Activated naive CD8-positive, alpha-beta T cell treated with anti-CD3 and anti-CD28 coated beads, Interleukin-2, amount 50 U/mL, for 24 hours (primary cell): ENCODE measurements around the gene NT5C2.
"Not testable (repeated sequence)": the region's sequence is repeated elsewhere in the genome, so short reads cannot be mapped to it uniquely, and the experiment has no call there.

Source experiments
- ATAC-seq: fragments of 150-1000 bp; cut with Tn5 transposase; one replicate; pipeline ENCODE4 v1.10.0; 2021
- DNase-seq: peaks from one replicate; pipeline ENCODE4 v3.0.0; 2021
- H3K27ac Mint-ChIP-seq: one replicate; pipeline ENCODE4 v1.8.0; 2021; ENCODE audit warnings: mild to moderate bottlenecking, mixed read lengths
- H3K27me3 Mint-ChIP-seq: one replicate; pipeline ENCODE4 v1.8.0; 2021; ENCODE audit warnings: mixed read lengths
- H3K36me3 Mint-ChIP-seq: one replicate; pipeline ENCODE4 v1.8.0; 2021; ENCODE audit warnings: low read depth, mixed read lengths
- H3K4me1 Mint-ChIP-seq: one replicate; pipeline ENCODE4 v1.8.0; 2021; ENCODE audit warnings: mixed read lengths
- H3K4me3 Mint-ChIP-seq: one replicate; pipeline ENCODE4 v1.8.0; 2021; ENCODE audit warnings: mild to moderate bottlenecking, moderate library complexity, mixed read lengths
- H3K9me3 Mint-ChIP-seq: one replicate; pipeline ENCODE4 v1.8.0; 2021; ENCODE audit warnings: mixed read lengths

Gene NT5C2

GRCh38 chr10:103157246-103157645, 35.8 kb downstream of the NT5C2 start:
- H3K27me3 Mint-ChIP-seq, result no peaks in the 10 kb centered on the region
- no peak overlapping the region for H3K27ac Mint-ChIP-seq
- H3K4me3 Mint-ChIP-seq, result no peak overlapping the region
- DNase-seq (no peak), ATAC-seq (no peak)
- no peaks in the 10 kb centered on the region for H3K9me3 Mint-ChIP-seq
- H3K4me1 Mint-ChIP-seq, result no peaks in the 10 kb centered on the region
- H3K36me3 Mint-ChIP-seq, result peaks cover 12% of the 10 kb centered on the region

GRCh38 chr10:103155471-103156085, 37.5 kb downstream of the NT5C2 start:
- no peak for ATAC-seq
- no peaks in the 10 kb centered on the region for H3K4me1 Mint-ChIP-seq

GRCh38 chr10:103154521-103155299, 38.4 kb downstream of the NT5C2 start:
- Mint-ChIP-seq H3K4me3 (no peak overlapping the region), H3K4me1 (no peaks in the 10 kb centered on the region), H3K36me3 (peaks cover 9% of the 10 kb centered on the region), H3K27me3 (no peaks in the 10 kb centered on the region), H3K27ac (no peak overlapping the region), H3K9me3 (no peaks in the 10 kb centered on the region)
- DNase-seq, result no peak
- ATAC-seq, result no peak

More at GRCh38 chr10:103155471-103156085, 37.5 kb downstream of the NT5C2 start:
- no peak overlapping the region for H3K27ac Mint-ChIP-seq
- peaks cover 13% of the 10 kb centered on the region for H3K36me3 Mint-ChIP-seq
- H3K27me3 Mint-ChIP-seq, result no peaks in the 10 kb centered on the region
- H3K9me3 Mint-ChIP-seq, result no peaks in the 10 kb centered on the region
- no peak overlapping the region for H3K4me3 Mint-ChIP-seq
- no peak for DNase-seq

- ATAC-seq, result no peak
- Mint-ChIP-seq H3K27me3 (no peaks in the 10 kb centered on the region), H3K36me3 (peaks cover 9% of the 10 kb centered on the region), H3K4me1 (no peaks in the 10 kb centered on the region), H3K27ac (no peak overlapping the region), H3K4me3 (no peak overlapping the region), H3K9me3 (no peaks in the 10 kb centered on the region)
- no peak for DNase-seq
Observed at GRCh38 chr10:103153302-103154197, 39.5 kb downstream of the NT5C2 start.

GRCh38 chr10:103149991-103150622, 43.0 kb downstream of the NT5C2 start:
- Mint-ChIP-seq H3K9me3 (no peaks in the 10 kb centered on the region), H3K36me3 (peaks cover 5% of the 10 kb centered on the region), H3K4me3 (no peak overlapping the region), H3K27me3 (no peaks in the 10 kb centered on the region), H3K4me1 (peaks cover 3% of the 10 kb centered on the region), H3K27ac (no peak overlapping the region)
- ATAC-seq, result no peak
- no peak for DNase-seq

GRCh38 chr10:103147645-103148044, 45.4 kb downstream of the NT5C2 start:
- Mint-ChIP-seq H3K27me3 (no peaks in the 10 kb centered on the region), H3K4me3 (no peak overlapping the region), H3K36me3 (peaks cover 6% of the 10 kb centered on the region), H3K9me3 (no peaks in the 10 kb centered on the region), H3K27ac (no peak overlapping the region), H3K4me1 (peaks cover 3% of the 10 kb centered on the region)
- DNase-seq, result no peak
- ATAC-seq, result no peak

GRCh38 chr10:103145860-103146466, 47.1 kb downstream of the NT5C2 start:
- Mint-ChIP-seq H3K27ac (no peak overlapping the region), H3K4me1 (peaks cover 3% of the 10 kb centered on the region), H3K4me3 (no peak overlapping the region), H3K9me3 (no peaks in the 10 kb centered on the region), H3K36me3 (peaks cover 4% of the 10 kb centered on the region), H3K27me3 (no peaks in the 10 kb centered on the region)
- DNase-seq (peak; percentile 18), ATAC-seq (no peak)

GRCh38 chr10:103145046-103145445, 48.0 kb downstream of the NT5C2 start:
- no peak for ATAC-seq
- H3K9me3 Mint-ChIP-seq, result no peaks in the 10 kb centered on the region

GRCh38 chr10:103144041-103144440, 49.0 kb downstream of the NT5C2 start:
- Mint-ChIP-seq H3K4me3 (no peak overlapping the region), H3K4me1 (peaks cover 4% of the 10 kb centered on the region), H3K9me3 (no peaks in the 10 kb centered on the region), H3K27ac (no peak overlapping the region), H3K36me3 (peaks cover 1% of the 10 kb centered on the region), H3K27me3 (no peaks in the 10 kb centered on the region)
- DNase-seq (no peak), ATAC-seq (no peak)

More at GRCh38 chr10:103145046-103145445, 48.0 kb downstream of the NT5C2 start:
- Mint-ChIP-seq H3K4me1 (peaks cover 4% of the 10 kb centered on the region), H3K27me3 (no peaks in the 10 kb centered on the region), H3K27ac (no peak overlapping the region), H3K36me3 (peaks cover 1% of the 10 kb centered on the region), H3K4me3 (no peak overlapping the region)
- no peak for DNase-seq

GRCh38 chr10:103143641-103144040, 49.4 kb downstream of the NT5C2 start:
- not testable (repeated sequence) for H3K4me3 Mint-ChIP-seq, H3K27ac Mint-ChIP-seq, ATAC-seq, DNase-seq, H3K9me3 Mint-ChIP-seq, H3K4me1 Mint-ChIP-seq, H3K36me3 Mint-ChIP-seq, H3K27me3 Mint-ChIP-seq

GRCh38 chr10:103141950-103142349, 51.1 kb downstream of the NT5C2 start:
- Mint-ChIP-seq H3K4me3 (no peak overlapping the region), H3K4me1 (peaks cover 4% of the 10 kb centered on the region), H3K27me3 (no peaks in the 10 kb centered on the region), H3K9me3 (no peaks in the 10 kb centered on the region), H3K27ac (no peak overlapping the region), H3K36me3 (peaks cover 8% of the 10 kb centered on the region)
- ATAC-seq (no peak), DNase-seq (no peak)

- H3K27ac Mint-ChIP-seq, result no peak overlapping the region
- no peak overlapping the region for H3K4me3 Mint-ChIP-seq
- peaks cover 5% of the 10 kb centered on the region for H3K4me1 Mint-ChIP-seq
- ATAC-seq (no peak), DNase-seq (no peak)
- H3K9me3 Mint-ChIP-seq, result peaks cover 3% of the 10 kb centered on the region
- no peaks in the 10 kb centered on the region for H3K27me3 Mint-ChIP-seq
- peaks cover 16% of the 10 kb centered on the region for H3K36me3 Mint-ChIP-seq
Observed at GRCh38 chr10:103140469-103140868, 52.6 kb downstream of the NT5C2 start.

GRCh38 chr10:103139803-103140202, 53.3 kb downstream of the NT5C2 start:
- Mint-ChIP-seq H3K9me3 (peaks cover 3% of the 10 kb centered on the region), H3K36me3 (peaks cover 22% of the 10 kb centered on the region), H3K4me3 (no peak overlapping the region), H3K4me1 (peaks cover 12% of the 10 kb centered on the region), H3K27me3 (no peaks in the 10 kb centered on the region), H3K27ac (no peak overlapping the region)
- ATAC-seq, result no peak
- no peak for DNase-seq

GRCh38 chr10:103135168-103135567, 57.9 kb downstream of the NT5C2 start:
- H3K4me3 Mint-ChIP-seq, H3K27me3 Mint-ChIP-seq: not testable (repeated sequence)
- DNase-seq (peak; percentile 21), ATAC-seq (peak; percentile 46)
- peaks cover 23% of the 10 kb centered on the region for H3K4me1 Mint-ChIP-seq
- peaks cover 52% of the 10 kb centered on the region for H3K36me3 Mint-ChIP-seq
- H3K9me3 Mint-ChIP-seq, result peaks cover 10% of the 10 kb centered on the region
- peak overlapping the region; percentile 70 for H3K27ac Mint-ChIP-seq
